DOHH2 (cell line): ENCODE measurements around the gene MAP4K3.

ENCODE experiments used
- H3F3A ChIP-seq: fragments of 200-600 bp; sonication (generic), shearing (Covaris generic); 2 replicates; pipeline ENCODE4 v1.6.0; 2016; ENCODE audit warnings: antibody characterized with exemption, mild to moderate bottlenecking; ENCODE audit not compliant: control insufficient read depth, insufficient read depth
- H3K27ac ChIP-seq: fragments of 200-600 bp; sonication (generic); 2 replicates; pipeline ENCODE4 v1.5.1; 2014; ENCODE audit warnings: low read depth, mild to moderate bottlenecking, low read length, moderate library complexity
- H3K27me3 ChIP-seq: fragments of 200-600 bp; sonication (generic); 2 replicates; pipeline ENCODE4 v1.6.1; 2014; ENCODE audit warnings: mild to moderate bottlenecking, low read length, mixed read lengths; ENCODE audit not compliant: control insufficient read depth
- H3K36me3 ChIP-seq: fragments of 200-600 bp; sonication (generic); 2 replicates; pipeline ENCODE4 v1.6.1; 2014; ENCODE audit warnings: mild to moderate bottlenecking, low read length, moderate library complexity, mixed read lengths; ENCODE audit not compliant: control insufficient read depth
- H3K4me1 ChIP-seq: fragments of 200-600 bp; sonication (generic); 2 replicates; pipeline ENCODE4 v1.6.1; 2014; ENCODE audit warnings: mild to moderate bottlenecking, low read length, mixed read lengths; ENCODE audit not compliant: control insufficient read depth
- H3K4me2 ChIP-seq: fragments of 200-600 bp; sonication (generic); 2 replicates; pipeline ENCODE4 v1.6.0; 2014; ENCODE audit warnings: mild to moderate bottlenecking, low read length, moderate library complexity
- H3K4me3 ChIP-seq: fragments of 200-600 bp; sonication (generic); 2 replicates; pipeline ENCODE4 v1.5.1; 2014; ENCODE audit warnings: mild to moderate bottlenecking, low read length, mixed read lengths
- H3K79me2 ChIP-seq: fragments of 200-600 bp; sonication (generic); 2 replicates; pipeline ENCODE4 v1.6.1; 2014; ENCODE audit warnings: mild to moderate bottlenecking, low read length, mixed read lengths; ENCODE audit not compliant: control insufficient read depth
- H3K9me2 ChIP-seq: fragments of 200-600 bp; sonication (generic); replicated peaks from 2 replicates; pipeline ENCODE4 v1.6.1; 2014; ENCODE audit warnings: mild to moderate bottlenecking, low read length, mixed read lengths; ENCODE audit not compliant: control insufficient read depth
- H3K9me3 ChIP-seq: fragments of 200-600 bp; sonication (generic); 2 replicates; pipeline ENCODE4 v1.6.1; 2014; ENCODE audit warnings: antibody characterized with exemption, low read length, mixed read lengths; ENCODE audit not compliant: control insufficient read depth, insufficient read depth
- H4K20me1 ChIP-seq: fragments of 200-600 bp; sonication (generic); 2 replicates; pipeline ENCODE4 v1.6.0; 2014; ENCODE audit warnings: low read depth, mild to moderate bottlenecking, antibody characterized with exemption, low read length, moderate library complexity; ENCODE audit not compliant: control insufficient read depth, insufficient read depth
- CTCF ChIP-seq: fragments of 200-600 bp; sonication (generic); IDR thresholded peaks from one replicate; pipeline ENCODE4 v1.5.1; 2014; ENCODE audit warnings: antibody characterized with exemption, mild to moderate bottlenecking, low read depth, low read length; ENCODE audit not compliant: poor library complexity, severe bottlenecking
- EZH2phosphoT487 ChIP-seq: fragments of 200-600 bp; sonication (generic); IDR thresholded peaks from 2 replicates; pipeline ENCODE4 v1.6.1; 2017; ENCODE audit warnings: borderline replicate concordance, mild to moderate bottlenecking, antibody characterized with exemption, low read length, moderate library complexity, mixed read lengths

The MAP4K3 gene

GRCh38 chr2:39283561-39283960, 153.5 kb downstream of the MAP4K3 start:
- H3K27me3 ChIP-seq: no peaks in the 10 kb centered on the region

DNA sequence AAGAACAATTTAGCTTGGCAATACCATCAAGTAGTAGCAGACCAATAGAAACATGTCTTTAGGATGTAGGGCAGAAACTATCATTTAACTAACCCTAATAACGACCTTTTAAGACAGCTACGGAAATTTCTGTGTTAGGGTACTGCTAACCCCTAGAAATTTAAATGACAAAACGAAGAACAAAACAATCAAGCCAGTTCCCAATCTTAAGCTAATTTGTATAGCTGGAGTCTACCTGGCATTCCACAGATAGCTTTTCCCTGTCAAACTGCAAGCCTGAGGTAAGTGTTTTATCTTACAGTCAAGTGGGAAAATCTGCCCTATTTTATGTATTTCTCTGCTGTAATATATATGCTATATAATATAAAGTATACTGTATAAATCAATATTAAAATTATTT, 155.7 kb downstream of the MAP4K3 start:
- no peaks in the 10 kb centered on the region for H3K9me3 ChIP-seq

More at GRCh38 chr2:39283561-39283960, 153.5 kb downstream of the MAP4K3 start:
- Histone ChIP-seq H3K9me2 (no peaks in the 10 kb centered on the region), H3K27ac (no peak overlapping the region), H3K9me3 (no peaks in the 10 kb centered on the region), H3K4me2 (no peak overlapping the region), H3F3A (no peaks in the 10 kb centered on the region), H3K4me3 (no peak overlapping the region), H3K4me1 (peaks cover 3% of the 10 kb centered on the region; the same call in 1 of the 2 replicates), H4K20me1 (no peaks in the 10 kb centered on the region), H3K36me3 (peaks cover 8% of the 10 kb centered on the region), H3K79me2 (no peaks in the 10 kb centered on the region)
- TF ChIP-seq EZH2phosphoT487 (no peak), CTCF (no peak)

GRCh38 chr2:39275016-39275415, 162.1 kb downstream of the MAP4K3 start:
- Histone ChIP-seq H3K9me2 (no peaks in the 10 kb centered on the region), H3K27ac (no peak overlapping the region), H3K9me3 (no peaks in the 10 kb centered on the region), H3K27me3 (no peaks in the 10 kb centered on the region), H3K4me1 (no peaks in the 10 kb centered on the region), H4K20me1 (no peaks in the 10 kb centered on the region), H3F3A (no peaks in the 10 kb centered on the region; the same call in 1 of the 2 replicates), H3K4me2 (no peak overlapping the region), H3K4me3 (no peak overlapping the region), H3K79me2 (no peaks in the 10 kb centered on the region), H3K36me3 (no peaks in the 10 kb centered on the region)
- TF ChIP-seq CTCF (no peak), EZH2phosphoT487 (no peak)

More for the DNA sequence above, 155.7 kb downstream of the MAP4K3 start:
- H3K27ac ChIP-seq: no peak overlapping the region
- no peaks in the 10 kb centered on the region for H3K9me2 ChIP-seq
- no peak overlapping the region for H3K4me3 ChIP-seq
- H4K20me1 ChIP-seq: no peaks in the 10 kb centered on the region
- H3K4me1 ChIP-seq: no peaks in the 10 kb centered on the region
- no peaks in the 10 kb centered on the region for H3K27me3 ChIP-seq
- TF ChIP-seq EZH2phosphoT487: no peak
- TF ChIP-seq CTCF: no peak
- H3F3A ChIP-seq: no peaks in the 10 kb centered on the region
- H3K79me2 ChIP-seq: no peaks in the 10 kb centered on the region
- no peak overlapping the region for H3K4me2 ChIP-seq
- H3K36me3 ChIP-seq: peaks cover 3% of the 10 kb centered on the region; the same call in 1 of the 2 replicates
